ENCODE data around the gene HOXA5.

Gene HOXA5

GRCh38 chr7:27160546-27161213 lies 17.2 kb upstream of the HOXA5 start:
- DNase-seq (ENCODE audit: low spot score): peak; percentile 78

- no peak for DNase-seq (ENCODE audit: low spot score)
Observed at GRCh38 chr7:27160145-27160545, 16.7 kb upstream of the HOXA5 start.

DNA sequence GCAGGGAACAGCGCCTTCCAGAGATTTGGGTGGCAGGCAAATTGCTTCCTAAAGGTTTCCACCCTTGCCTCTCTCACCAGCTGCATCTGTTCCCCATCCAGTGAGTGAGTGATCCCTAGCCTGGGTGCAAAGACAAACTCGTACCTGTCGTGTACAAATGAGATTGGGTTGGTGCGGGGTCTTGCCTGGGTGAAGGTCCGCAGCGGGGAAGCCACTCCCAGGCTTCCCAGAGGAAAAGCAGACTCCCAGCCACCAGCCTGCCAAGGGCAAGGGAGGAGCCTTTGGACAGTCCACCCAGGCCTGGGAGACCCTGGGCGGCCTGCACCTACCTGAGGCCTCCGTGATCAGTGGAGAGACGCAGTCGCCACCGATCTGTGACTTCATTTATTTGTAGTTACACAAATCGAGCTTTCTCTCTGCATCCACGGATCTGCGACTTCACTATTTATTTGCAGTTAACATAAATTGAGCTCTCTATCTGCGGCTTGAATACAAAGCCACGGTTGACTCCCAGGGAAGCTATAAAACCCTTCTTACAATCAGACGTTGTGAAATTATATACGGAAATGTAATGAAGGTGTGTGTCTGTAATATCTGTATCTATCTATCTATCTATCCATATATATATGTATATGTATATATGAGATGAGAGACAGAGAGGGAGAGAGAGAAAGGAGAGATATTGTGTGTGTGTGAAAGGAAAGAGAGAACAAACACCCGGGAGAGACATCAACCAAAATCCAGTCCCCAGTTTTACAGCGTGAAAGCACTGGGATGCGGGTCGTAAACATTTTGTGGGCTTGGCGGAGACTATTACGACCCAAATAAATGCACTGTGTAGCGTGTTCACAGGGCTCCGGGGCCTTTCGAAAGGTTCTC lies 16.0 kb upstream of the HOXA5 start:
- no peak for DNase-seq (ENCODE audit: low spot score)

- no peak for DNase-seq (ENCODE audit: low spot score)
Observed at GRCh38 chr7:27158436-27159265, 15.2 kb upstream of the HOXA5 start.

- DNase-seq (ENCODE audit: low spot score): no peak
Observed at GRCh38 chr7:27157702-27158431, 14.4 kb upstream of the HOXA5 start.

DNA sequence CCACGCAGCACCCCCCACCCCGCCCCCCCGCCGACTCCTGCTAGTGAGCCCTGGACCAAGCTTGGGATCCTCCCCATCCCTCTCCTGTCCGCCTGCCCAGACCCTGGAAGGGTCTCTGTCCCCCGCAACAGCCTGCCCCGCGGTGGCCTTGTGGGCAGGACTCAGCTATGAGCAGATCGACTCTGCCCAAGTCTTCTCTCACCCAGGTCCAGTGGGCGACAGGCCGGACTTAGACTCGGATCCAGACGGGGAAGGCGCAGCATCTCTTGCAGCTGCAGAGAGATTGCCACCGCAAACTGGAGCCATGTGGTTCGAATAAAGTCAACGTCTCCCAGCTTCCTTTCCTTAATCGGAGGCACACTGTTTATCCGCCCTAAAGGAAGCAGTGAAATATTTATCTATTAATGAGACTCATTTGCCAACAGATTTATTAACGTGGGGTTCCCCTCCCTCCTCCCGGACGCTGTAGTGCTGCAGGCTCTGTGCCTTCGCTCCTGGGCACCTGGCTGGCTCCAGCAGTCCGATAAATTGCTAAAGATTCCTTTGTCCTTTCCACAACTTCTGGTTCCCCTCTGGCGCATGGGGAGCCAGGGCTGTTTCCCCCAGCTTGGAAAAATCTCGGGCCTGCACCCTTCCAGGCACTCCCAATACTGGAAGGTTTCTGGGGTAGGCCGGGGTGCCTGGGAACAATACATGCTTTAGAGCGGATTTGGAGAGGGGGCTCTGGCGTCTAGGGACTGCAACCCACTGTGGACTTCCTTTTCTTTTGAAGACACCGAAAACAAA lies 13.6 kb upstream of the HOXA5 start:
- DNase-seq (ENCODE audit: low spot score): no peak

DNA sequence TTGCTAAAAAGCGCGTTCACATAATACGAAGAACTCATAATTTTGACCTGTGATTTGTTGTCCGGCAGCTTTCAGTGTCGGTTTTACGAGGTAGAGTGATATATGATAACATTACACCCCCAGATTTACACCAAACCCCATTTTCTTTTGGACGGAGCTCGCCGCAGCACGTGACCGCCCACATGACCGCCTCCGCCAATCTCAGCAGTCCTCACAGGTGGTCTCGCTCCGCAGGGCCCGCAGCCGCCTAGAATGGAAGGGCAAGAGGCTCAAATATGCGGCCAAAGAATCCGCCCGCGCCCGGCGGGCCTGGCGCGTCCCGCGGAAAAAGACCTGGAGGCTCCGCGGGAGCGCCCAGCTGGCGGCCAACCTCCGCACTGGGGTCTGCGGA lies 13.0 kb upstream of the HOXA5 start, which contains the start of gene HOXA7:
Gene HOXA7 (minus strand): TSS at position 168 of the 391 bp plus-strand sequence. CDS start 130 bp downstream, at position 38.
- DNase-seq (ENCODE audit: low spot score): no peak

- no peak for DNase-seq (ENCODE audit: low spot score)
Observed at GRCh38 chr7:27155816-27156507, 12.5 kb upstream of the HOXA5 start.

GRCh38 chr7:27154901-27155815 lies 11.7 kb upstream of the HOXA5 start:
- DNase-seq (ENCODE audit: low spot score): no peak

- DNase-seq (ENCODE audit: low spot score): no peak
Observed at GRCh38 chr7:27154369-27154768, 10.9 kb upstream of the HOXA5 start.

DNA sequence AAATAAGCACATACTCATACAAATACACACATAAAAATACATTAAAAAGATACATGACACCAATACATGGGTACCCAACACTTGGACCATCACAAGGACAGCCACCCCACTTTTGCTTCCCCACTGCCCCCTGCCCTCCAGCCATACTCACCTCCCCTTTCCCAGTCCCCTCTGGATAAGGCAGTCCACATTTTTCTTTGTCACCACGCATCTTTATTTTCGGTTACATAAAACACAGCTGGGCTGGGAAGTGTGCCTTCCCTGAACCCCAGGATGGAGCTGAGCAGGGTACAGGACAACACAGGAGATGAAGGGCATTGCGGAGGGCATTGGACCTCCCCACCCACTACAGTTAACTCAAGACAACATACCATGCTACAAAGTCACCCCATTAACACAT lies 10.0 kb upstream of the HOXA5 start:
- DNase-seq (ENCODE audit: low spot score): no peak

- DNase-seq (ENCODE audit: low spot score): no peak
Observed at GRCh38 chr7:27152816-27153442, 9.4 kb upstream of the HOXA5 start.

GRCh38 chr7:27151931-27152815 lies 8.7 kb upstream of the HOXA5 start, which contains the start of gene HOXA3:
HOXA3 (minus strand) TSS chr7:27152583; CDS start chr7:27110640, 41,943 bp downstream.
- no peak for DNase-seq (ENCODE audit: low spot score)

- DNase-seq (ENCODE audit: low spot score): no peak
Observed at GRCh38 chr7:27151341-27151930, 8.0 kb upstream of the HOXA5 start.

DNA sequence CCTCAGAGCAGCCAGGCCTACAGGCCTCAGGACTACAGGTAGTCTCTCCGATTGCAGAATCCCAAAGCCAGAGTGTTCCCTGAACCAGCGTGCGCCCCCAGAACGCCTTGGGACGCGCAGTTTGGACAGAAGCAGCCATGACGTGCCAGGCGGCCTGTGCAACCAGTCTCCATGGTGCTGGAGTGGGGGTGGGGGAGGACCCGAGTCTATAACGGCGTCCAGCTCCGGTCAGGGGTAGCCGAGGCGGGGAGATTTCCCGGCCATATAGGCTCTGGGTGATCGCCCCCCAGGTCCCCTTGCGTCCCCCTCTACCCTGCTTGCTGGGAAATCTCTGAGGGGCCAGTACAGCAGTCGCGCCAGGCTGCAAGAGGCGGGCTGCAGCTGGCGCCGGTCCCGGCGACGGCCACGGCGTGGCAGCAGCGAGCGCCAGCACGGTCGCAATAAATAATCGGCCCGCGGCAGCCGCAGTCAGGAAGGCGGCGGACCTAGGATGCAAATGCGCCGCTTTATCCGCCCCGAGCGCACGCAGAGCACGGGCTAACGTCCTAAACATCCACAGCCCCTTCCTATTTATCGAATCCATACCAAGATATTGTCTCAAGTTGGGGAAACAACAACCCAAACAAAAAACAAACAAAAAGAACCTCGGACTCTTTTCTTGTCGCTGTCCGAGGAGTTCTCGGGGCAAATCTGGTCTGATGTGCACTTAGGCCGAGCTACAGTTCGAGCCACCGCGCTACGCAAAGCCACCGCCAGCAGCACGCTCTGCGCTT lies 7.3 kb upstream of the HOXA5 start:
- DNase-seq (ENCODE audit: low spot score): peak; percentile 32
